ENCODE measurements around the gene CCSER1.

GRCh38 chr4:90875791-90876190 lies 748.6 kb downstream of the CCSER1 start:
- TF ChIP-seq CTCF (IDR thresholded peaks at IDR 0.05) (no peak), POLR2AphosphoS5 (IDR thresholded peaks at IDR 0.05) (no peak)
